ENCODE measurements around the gene PEX11G. TPM values are rescaled to one million over a fixed set of nuclear protein-coding genes. Genes with fewer than 3 reads are reported as not detected.

PEX11G gene
- total and polyA plus RNA-seq, 2 experiments from 2014 or later: 6.2 to 10.6 TPM

DNA sequence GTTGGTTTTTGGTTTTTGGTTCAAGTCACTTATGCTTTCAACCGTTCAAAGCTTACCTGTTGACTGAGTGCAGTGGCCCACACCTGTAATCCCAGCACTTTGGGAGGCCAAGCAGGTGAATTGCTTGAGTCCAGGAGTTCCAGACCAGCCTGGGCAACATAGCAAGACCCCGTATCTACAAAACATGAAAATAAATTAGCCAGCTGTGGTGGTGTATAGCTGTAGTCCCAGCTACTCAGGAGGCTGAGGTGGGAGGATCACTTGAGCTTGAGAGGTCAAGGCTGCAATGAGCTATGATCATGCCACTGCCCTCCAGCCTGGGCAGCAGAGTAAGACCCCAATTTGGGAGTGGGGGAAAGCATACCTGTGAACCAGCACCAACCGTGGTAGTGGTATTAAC lies 43.7 kb downstream of the PEX11G start:
- H3K9me3 ChIP-seq (ENCODE audit: low read depth): no peaks in the 10 kb centered on the region
- H3K9me2 ChIP-seq (replicated peaks; ENCODE audit: insufficient read depth): no peaks in the 10 kb centered on the region
- peaks cover 3% of the 10 kb centered on the region for H3K79me2 ChIP-seq
- DNase-seq (ENCODE audit: low spot score): no peak
- H4K20me1 ChIP-seq (ENCODE audit: insufficient read depth, poor library complexity, severe bottlenecking): no peaks in the 10 kb centered on the region
- no peak overlapping the region for H2AFZ ChIP-seq
- H3K4me2 ChIP-seq: no peak overlapping the region
- H3K27me3 ChIP-seq: no peaks in the 10 kb centered on the region
- H3K36me3 ChIP-seq (replicated peaks; ENCODE audit: insufficient read depth, low read depth): peaks cover 3% of the 10 kb centered on the region
- H3K4me3 ChIP-seq: no peak overlapping the region
- WGBS (ENCODE audit: low lambda C conversion rate, missing lambda C conversion rate): 97% methylated on average over 3 of the region's 3 CpGs
- H3K27ac ChIP-seq: no peak overlapping the region
- TF ChIP-seq EZH2phosphoT487 (IDR thresholded peaks at IDR 0.05; ENCODE audit: low read depth, severe bottlenecking, unreplicated experiment) (no peak), EZH2 (IDR thresholded peaks at IDR 0.05; ENCODE audit: borderline replicate concordance) (no peak), CTCF (IDR thresholded peaks at IDR 0.05; ENCODE audit: poor library complexity) (no peak)
- no peaks in the 10 kb centered on the region for H3K4me1 ChIP-seq (ENCODE audit: insufficient read depth)

DNA sequence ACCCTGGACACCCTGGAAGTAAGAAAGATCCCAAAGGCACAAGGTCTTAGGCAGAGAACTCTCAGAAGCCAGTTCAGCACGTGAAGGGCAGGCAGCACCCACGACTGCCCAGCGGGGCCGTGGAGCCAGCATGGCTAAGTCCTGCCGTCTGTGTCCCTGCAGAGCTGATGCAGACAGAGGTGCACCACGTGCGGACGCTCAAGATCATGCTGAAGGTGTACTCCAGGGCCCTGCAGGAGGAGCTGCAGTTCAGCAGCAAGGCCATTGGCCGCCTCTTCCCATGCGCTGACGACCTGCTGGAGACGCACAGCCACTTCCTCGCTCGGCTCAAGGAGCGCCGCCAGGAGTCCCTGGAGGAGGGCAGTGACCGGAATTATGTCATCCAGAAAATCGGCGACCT lies 44.8 kb downstream of the PEX11G start:
- TF ChIP-seq EZH2 (IDR thresholded peaks at IDR 0.05; ENCODE audit: borderline replicate concordance) (no peak), CTCF (IDR thresholded peaks at IDR 0.05; ENCODE audit: poor library complexity) (no peak), EZH2phosphoT487 (IDR thresholded peaks at IDR 0.05; ENCODE audit: low read depth, severe bottlenecking, unreplicated experiment) (no peak)
- 96% methylated on average over 19 of the region's 19 CpGs for WGBS (ENCODE audit: low lambda C conversion rate, missing lambda C conversion rate)
- Histone ChIP-seq H3K36me3 (replicated peaks; ENCODE audit: insufficient read depth, low read depth) (peaks cover 1% of the 10 kb centered on the region), H3K27ac (no peak overlapping the region), H3K4me2 (no peak overlapping the region), H3K4me3 (no peak overlapping the region), H3K27me3 (no peaks in the 10 kb centered on the region), H3K4me1 (ENCODE audit: insufficient read depth) (no peaks in the 10 kb centered on the region), H3K9me3 (ENCODE audit: low read depth) (no peaks in the 10 kb centered on the region), H3K9me2 (replicated peaks; ENCODE audit: insufficient read depth) (no peaks in the 10 kb centered on the region), H4K20me1 (ENCODE audit: insufficient read depth, poor library complexity, severe bottlenecking) (no peaks in the 10 kb centered on the region), H3K79me2 (peaks cover 6% of the 10 kb centered on the region), H2AFZ (no peak overlapping the region)
- no peak for DNase-seq (ENCODE audit: low spot score)

DNA sequence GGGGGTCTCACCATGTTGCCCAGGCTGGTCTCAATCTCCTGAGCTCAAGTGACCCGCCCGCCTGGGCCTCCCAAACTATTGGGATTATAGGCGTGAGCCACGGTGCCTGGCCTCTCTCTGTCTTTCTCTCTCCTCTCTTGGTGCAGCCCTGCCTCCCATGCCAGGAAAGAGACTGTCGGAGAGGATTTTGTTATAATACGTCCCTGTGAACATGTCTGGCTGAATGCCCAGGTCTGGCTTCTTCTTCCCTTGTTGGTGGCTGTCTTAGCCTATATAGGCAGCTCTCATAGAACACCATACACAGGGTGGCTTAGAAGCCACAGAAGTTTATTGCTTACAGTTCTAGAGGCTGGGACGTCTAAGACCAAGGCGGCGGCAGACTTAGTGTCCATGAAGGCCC lies 46.4 kb downstream of the PEX11G start:
- Histone ChIP-seq H3K9me2 (replicated peaks; ENCODE audit: insufficient read depth) (no peaks in the 10 kb centered on the region), H4K20me1 (ENCODE audit: insufficient read depth, poor library complexity, severe bottlenecking) (no peaks in the 10 kb centered on the region), H2AFZ (no peak overlapping the region), H3K79me2 (peaks cover 7% of the 10 kb centered on the region), H3K27ac (no peak overlapping the region), H3K9me3 (ENCODE audit: low read depth) (no peaks in the 10 kb centered on the region), H3K36me3 (replicated peaks; ENCODE audit: insufficient read depth, low read depth) (no peaks in the 10 kb centered on the region), H3K4me1 (ENCODE audit: insufficient read depth) (no peaks in the 10 kb centered on the region), H3K27me3 (no peaks in the 10 kb centered on the region), H3K4me3 (no peak overlapping the region), H3K4me2 (no peak overlapping the region)
- no peak for DNase-seq (ENCODE audit: low spot score)
- WGBS (ENCODE audit: low lambda C conversion rate, missing lambda C conversion rate): 81% methylated on average over 9 of the region's 9 CpGs
- no peak for TF ChIP-seq EZH2phosphoT487 (IDR thresholded peaks at IDR 0.05; ENCODE audit: low read depth, severe bottlenecking, unreplicated experiment)
- no peak for TF ChIP-seq CTCF (IDR thresholded peaks at IDR 0.05; ENCODE audit: poor library complexity)
- no peak for TF ChIP-seq EZH2 (IDR thresholded peaks at IDR 0.05; ENCODE audit: borderline replicate concordance)
